Naive thymus-derived CD4-positive, alpha-beta T cell (primary cell): ENCODE measurements around the gene DAPK1. TPM values are rescaled to one million over a fixed set of nuclear protein-coding genes. Genes with fewer than 3 reads are reported as not detected.

ENCODE experiments used
- ATAC-seq: fragments of 150-1000 bp; cut with Tn5 transposase; 2 replicates; pipeline ENCODE4 v1.10.0; 2021; ENCODE audit warnings: mild to moderate bottlenecking, moderate library complexity
- CTCF ChIA-PET: fragments of 350-600 bp; sonication (Branson Sonifier 250); formaldehyde crosslinking; loops from one replicate; lab custom pipeline; 2021; ENCODE audit warnings: antibody characterized with exemption; lab: Charles Lee
- POLR2A ChIA-PET: fragments of 350-600 bp; sonication (Branson Sonifier 250); formaldehyde crosslinking; loops from one replicate; lab custom pipeline; 2021; ENCODE audit warnings: antibody characterized with exemption, inconsistent platforms; lab: Charles Lee
- DNase-seq, 9 donors: peaks; one replicate each; pipeline versions ENCODE4 v3.0.0 to v3.0.0-alpha.2; 2020 to 2022; ENCODE audit warnings: mixed read lengths in 1 of 9
- H3K27ac ChIP-seq: one replicate; pipeline ENCODE4 v1.7.0; 2013; ENCODE audit warnings: mild to moderate bottlenecking, low read depth, low read length, moderate library complexity
- H3K27me3 ChIP-seq, 2 donors: one replicate each; pipeline ENCODE4 v1.7.0; 2013; ENCODE audit warnings: low read length in 2 of 2, mild to moderate bottlenecking in 2 of 2, moderate library complexity in 2 of 2; ENCODE audit not compliant: control insufficient read depth in 2 of 2, insufficient read depth in 2 of 2
- H3K36me3 ChIP-seq, 3 experiments: 1 replicate in 2 of 3; 2 replicates in 1 of 3; pipeline ENCODE4 v1.7.0; 2013; ENCODE audit warnings: low read length in 3 of 3, mild to moderate bottlenecking in 3 of 3, moderate library complexity in 1 of 3; ENCODE audit not compliant: insufficient read depth in 3 of 3, control insufficient read depth in 2 of 3
- H3K4me1 ChIP-seq, 2 donors: one replicate each; pipeline ENCODE4 v1.7.0; 2013; ENCODE audit warnings: low read length in 2 of 2, mild to moderate bottlenecking in 2 of 2, moderate library complexity in 1 of 2; ENCODE audit not compliant: control insufficient read depth in 2 of 2, insufficient read depth in 2 of 2
- H3K4me3 ChIP-seq: 2 replicates; pipeline ENCODE4 v1.7.0; 2013; ENCODE audit warnings: mild to moderate bottlenecking, low read length
- H3K9me3 ChIP-seq, 3 experiments: 1 replicate in 2 of 3; 2 replicates in 1 of 3; pipeline ENCODE4 v1.7.0; 2013; ENCODE audit warnings: low read length in 3 of 3; ENCODE audit not compliant: control insufficient read depth in 2 of 3
- H3K27ac Mint-ChIP-seq, 9 donors: one replicate each; pipeline ENCODE4 v1.8.0; 2020 to 2022; ENCODE audit warnings: mixed read lengths in 9 of 9, mild to moderate bottlenecking in 8 of 9, moderate library complexity in 5 of 9, inconsistent platforms in 2 of 9
- H3K27me3 Mint-ChIP-seq, 5 donors: one replicate each; pipeline ENCODE4 v1.8.0; 2021 to 2022; ENCODE audit warnings: mixed read lengths in 5 of 5, mild to moderate bottlenecking in 1 of 5
- H3K36me3 Mint-ChIP-seq, 5 donors: one replicate each; pipeline ENCODE4 v1.8.0; 2020 to 2022; ENCODE audit warnings: mixed read lengths in 5 of 5, mild to moderate bottlenecking in 3 of 5, inconsistent platforms in 1 of 5
- H3K4me1 Mint-ChIP-seq, 7 donors: one replicate each; pipeline ENCODE4 v1.8.0; 2020 to 2022; ENCODE audit warnings: mixed read lengths in 7 of 7, mild to moderate bottlenecking in 3 of 7, inconsistent platforms in 1 of 7
- H3K4me3 Mint-ChIP-seq, 10 donors: one replicate each; pipeline ENCODE4 v1.8.0; 2020 to 2022; ENCODE audit warnings: mild to moderate bottlenecking in 10 of 10, mixed read lengths in 10 of 10, moderate library complexity in 6 of 10, inconsistent platforms in 2 of 10
- H3K9me3 Mint-ChIP-seq, 11 donors: one replicate each; pipeline ENCODE4 v1.8.0; 2020 to 2022; ENCODE audit warnings: mixed read lengths in 11 of 11, mild to moderate bottlenecking in 4 of 11, inconsistent platforms in 1 of 11, moderate library complexity in 1 of 11
- intact Hi-C, 2 donors: fragments of 100-400 bp; cut with micrococcal nuclease; formaldehyde crosslinking; loops; one replicate each; pipeline ENCODE4 v1.15.1; 2023
- polyA plus RNA-seq, 2 donors: library from polyadenylated mRNA; unstranded; fragments of 300-500 nt; fragmentation: Illumina TruSeq; gene quantifications; one replicate each; pipeline ENCODE4 v1.2.3, GENCODE V29; 2021
- total RNA-seq, 6 experiments: library from RNA in 5 of 6; stranded (reverse) in 5 of 6; gene quantifications; 1 replicate in 5 of 6; 2 replicates in 1 of 6; pipeline ENCODE4 v1.2.3 and lab custom pipeline; 2021 to 2026

Gene DAPK1
- total and polyA plus RNA-seq, 7 experiments from 2014 or later = 0.20 to 44.8 (median 1.9) TPM

- Mint-ChIP-seq H3K4me1 (peaks cover 3 to 15% (median 8%) of the 10 kb centered on the region in 7 donors), H3K9me3 (no peaks in the 10 kb centered on the region), H3K27me3 (peaks cover 0 to 11% (median 0%) of the 10 kb centered on the region in 5 donors), H3K36me3 (peaks cover 0 to 4% (median 0%) of the 10 kb centered on the region in 5 donors), H3K27ac (no peak overlapping the region), H3K4me3 (no peak overlapping the region)
- Histone ChIP-seq H3K36me3 (no peaks in the 10 kb centered on the region), H3K27me3 (no peaks in the 10 kb centered on the region), H3K27ac (no peak overlapping the region), H3K4me3 (no peak overlapping the region), H3K9me3 (no peaks in the 10 kb centered on the region), H3K4me1 (no peaks in the 10 kb centered on the region)
- DNase-seq (no peak), ATAC-seq (no peak)
- ChIA-PET CTCF (no interaction called here), POLR2A (no interaction called here)
- intact Hi-C loops = no loop called here
Measured at GRCh38 chr9:87643107-87643650, 145.5 kb downstream of the DAPK1 start.

- peaks cover 3 to 15% (median 8%) of the 10 kb centered on the region in 7 donors for H3K4me1 Mint-ChIP-seq
- intact Hi-C loops = no loop called here
- H3K9me3 Mint-ChIP-seq = no peaks in the 10 kb centered on the region
- H3K27ac Mint-ChIP-seq = no peak overlapping the region
- no peak for ATAC-seq
- no peak overlapping the region for H3K4me3 ChIP-seq
- no peaks in the 10 kb centered on the region for H3K36me3 ChIP-seq
- no peaks in the 10 kb centered on the region for H3K9me3 ChIP-seq
- POLR2A ChIA-PET = no interaction called here
- no peak overlapping the region for H3K27ac ChIP-seq
- H3K4me3 Mint-ChIP-seq = no peak overlapping the region
- no peaks in the 10 kb centered on the region for H3K27me3 ChIP-seq
- CTCF ChIA-PET = no interaction called here
- DNase-seq = no peak
- H3K36me3 Mint-ChIP-seq = peaks cover 0 to 4% (median 0%) of the 10 kb centered on the region in 5 donors
- no peaks in the 10 kb centered on the region for H3K4me1 ChIP-seq
- peaks cover 0 to 10% (median 0%) of the 10 kb centered on the region in 5 donors for H3K27me3 Mint-ChIP-seq
Measured at GRCh38 chr9:87643778-87644570, 146.3 kb downstream of the DAPK1 start.

- POLR2A ChIA-PET = no interaction called here
- H3K27ac ChIP-seq = no peak overlapping the region
- ATAC-seq (no peak), DNase-seq (no peak)
- no peaks in the 10 kb centered on the region for H3K36me3 ChIP-seq
- no peaks in the 10 kb centered on the region for H3K27me3 ChIP-seq
- H3K27me3 Mint-ChIP-seq = peaks cover 0 to 9% (median 0%) of the 10 kb centered on the region in 5 donors
- CTCF ChIA-PET = no interaction called here
- no peaks in the 10 kb centered on the region for H3K9me3 ChIP-seq
- intact Hi-C loops = no loop called here
- peaks cover 0 to 4% (median 0%) of the 10 kb centered on the region in 5 donors for H3K36me3 Mint-ChIP-seq
- no peaks in the 10 kb centered on the region for H3K4me1 ChIP-seq
- H3K9me3 Mint-ChIP-seq = no peaks in the 10 kb centered on the region
- H3K27ac Mint-ChIP-seq = no peak overlapping the region
- no peak overlapping the region for H3K4me3 Mint-ChIP-seq
- peaks cover 3 to 15% (median 8%) of the 10 kb centered on the region in 7 donors for H3K4me1 Mint-ChIP-seq
- no peak overlapping the region for H3K4me3 ChIP-seq
Measured at GRCh38 chr9:87644659-87645058, 147.0 kb downstream of the DAPK1 start.

GRCh38 chr9:87646546-87646945 lies 148.9 kb downstream of the DAPK1 start:
- ATAC-seq (no peak), DNase-seq (no peak)
- Histone ChIP-seq H3K9me3 (no peaks in the 10 kb centered on the region), H3K4me3 (no peak overlapping the region), H3K27me3 (no peaks in the 10 kb centered on the region), H3K4me1 (no peaks in the 10 kb centered on the region), H3K27ac (no peak overlapping the region), H3K36me3 (no peaks in the 10 kb centered on the region)
- intact Hi-C loops = no loop called here
- H3K9me3 Mint-ChIP-seq = no peaks in the 10 kb centered on the region
- H3K4me3 Mint-ChIP-seq = no peak overlapping the region
- peaks cover 3 to 13% (median 6%) of the 10 kb centered on the region in 7 donors for H3K4me1 Mint-ChIP-seq
- H3K27me3 Mint-ChIP-seq = peaks cover 0 to 9% (median 0%) of the 10 kb centered on the region in 5 donors
- H3K27ac Mint-ChIP-seq = no peak overlapping the region
- ChIA-PET CTCF (no interaction called here), POLR2A (no interaction called here)
- H3K36me3 Mint-ChIP-seq = peaks cover 0 to 4% (median 0%) of the 10 kb centered on the region in 5 donors

- Mint-ChIP-seq H3K9me3 (no peaks in the 10 kb centered on the region), H3K4me1 (peaks cover 0 to 8% (median under 1%) of the 10 kb centered on the region in 7 donors), H3K36me3 (peaks cover 0 to 4% (median 0%) of the 10 kb centered on the region in 5 donors), H3K27ac (no peak overlapping the region), H3K4me3 (no peak overlapping the region), H3K27me3 (peaks cover 0 to 9% (median 0%) of the 10 kb centered on the region in 5 donors)
- Histone ChIP-seq H3K27ac (no peak overlapping the region), H3K27me3 (no peaks in the 10 kb centered on the region), H3K4me1 (no peaks in the 10 kb centered on the region), H3K4me3 (no peak overlapping the region), H3K36me3 (no peaks in the 10 kb centered on the region), H3K9me3 (no peaks in the 10 kb centered on the region)
- ChIA-PET CTCF (no interaction called here), POLR2A (no interaction called here)
- intact Hi-C loops = no loop called here
- no peak for ATAC-seq
- no peak for DNase-seq
Measured at GRCh38 chr9:87647114-87647513, 149.4 kb downstream of the DAPK1 start.

- Mint-ChIP-seq H3K27ac (no peak overlapping the region), H3K27me3 (peaks cover 0 to 8% (median 0%) of the 10 kb centered on the region in 5 donors), H3K9me3 (no peaks in the 10 kb centered on the region), H3K36me3 (peaks cover 0 to 1% (median 0%) of the 10 kb centered on the region in 5 donors), H3K4me1 (peaks cover 0 to 2% (median 0%) of the 10 kb centered on the region in 7 donors), H3K4me3 (no peak overlapping the region)
- ATAC-seq = no peak
- DNase-seq = no peak
- Histone ChIP-seq H3K27ac (no peak overlapping the region), H3K4me1 (no peaks in the 10 kb centered on the region), H3K4me3 (no peak overlapping the region), H3K27me3 (no peaks in the 10 kb centered on the region), H3K36me3 (no peaks in the 10 kb centered on the region), H3K9me3 (no peaks in the 10 kb centered on the region)
- intact Hi-C loops = no loop called here
- CTCF ChIA-PET = no interaction called here
- POLR2A ChIA-PET = no interaction called here
Measured at GRCh38 chr9:87648606-87649005, 150.9 kb downstream of the DAPK1 start.
